GM19238 (cell line): ENCODE measurements around the gene ABCB9.
"Not testable (repeated sequence)": the region's sequence is repeated elsewhere in the genome, so short reads cannot be mapped to it uniquely, and the experiment has no call there.

ENCODE experiments used
- DNase-seq: peaks from one replicate; pipeline ENCODE4 v3.0.0; 2011; ENCODE audit warnings: low spot score; ENCODE audit not compliant: insufficient read length

Gene ABCB9

GRCh38 chr12:122965851-122966742 lies at the start of gene ABCB9:
ABCB9 (minus strand) TSS chr12:122966463; CDS start chr12:122960235, 6,228 bp downstream.
- DNase-seq: peak; percentile 95

GRCh38 chr12:123014473-123014872 lies 48.2 kb upstream of the ABCB9 start:
- not testable (repeated sequence) for DNase-seq

GRCh38 chr12:123013185-123014095 lies 47.2 kb upstream of the ABCB9 start:
- no peak for DNase-seq

- no peak for DNase-seq
These were observed 45.4 kb upstream of the ABCB9 start for GRCh38 chr12:123011701-123012100.

GRCh38 chr12:123010681-123011080 lies 44.4 kb upstream of the ABCB9 start:
- no peak for DNase-seq

GRCh38 chr12:123010110-123010509 lies 43.8 kb upstream of the ABCB9 start:
- no peak for DNase-seq

GRCh38 chr12:123006977-123007376 lies 40.7 kb upstream of the ABCB9 start:
- no peak for DNase-seq

- DNase-seq: no peak
These were observed 38.9 kb upstream of the ABCB9 start for GRCh38 chr12:123005081-123005626.

GRCh38 chr12:123004287-123004686 lies 38.0 kb upstream of the ABCB9 start:
- no peak for DNase-seq

- DNase-seq: no peak
These were observed 37.0 kb upstream of the ABCB9 start for GRCh38 chr12:123003257-123003656.

- no peak for DNase-seq
These were observed 35.2 kb upstream of the ABCB9 start for GRCh38 chr12:123001464-123001863.

- no peak for DNase-seq
These were observed 34.3 kb upstream of the ABCB9 start for GRCh38 chr12:123000578-123000977.

- DNase-seq: no peak
These were observed 33.7 kb upstream of the ABCB9 start for GRCh38 chr12:122999986-123000420.

GRCh38 chr12:122999196-122999946 lies 33.1 kb upstream of the ABCB9 start:
- no peak for DNase-seq

GRCh38 chr12:122998316-122998715 lies 32.1 kb upstream of the ABCB9 start:
- no peak for DNase-seq

GRCh38 chr12:122997343-122998250 lies 31.3 kb upstream of the ABCB9 start:
- no peak for DNase-seq

- no peak for DNase-seq
These were observed 30.5 kb upstream of the ABCB9 start for GRCh38 chr12:122996621-122997342.

GRCh38 chr12:122996188-122996601 lies 29.9 kb upstream of the ABCB9 start:
- DNase-seq: no peak

GRCh38 chr12:122995503-122996187 lies 29.4 kb upstream of the ABCB9 start:
- no peak for DNase-seq
